Calu3 (cell line): Measurements from ENCODE around the gene IRF2BP2. TPM values are rescaled to one million over a fixed set of nuclear protein-coding genes. Genes with fewer than 3 reads are reported as not detected.

Experiments used
- BruUV-seq: library from RNA; stranded (reverse); fragments of 400-500 nt; replicated peaks from 2 replicates; lab custom pipeline; 2021; lab: Mats Ljungman, UMichigan
- CTCF ChIA-PET: fragments of 300-600 bp; sonication (Branson Sonifier 250); formaldehyde crosslinking; loops from one replicate; lab custom pipeline; 2022; ENCODE audit warnings: antibody characterized with exemption; lab: Charles Lee
- DNase-seq: peaks from one replicate; pipeline ENCODE4 v3.0.0; 2022
- H3K27ac Mint-ChIP-seq: one replicate; pipeline ENCODE4 v1.8.0; 2022; ENCODE audit warnings: mixed read lengths; ENCODE audit not compliant: unreplicated experiment
- H3K27me3 Mint-ChIP-seq: one replicate; pipeline ENCODE4 v1.8.0; 2022; ENCODE audit warnings: mixed read lengths; ENCODE audit not compliant: unreplicated experiment
- H3K36me3 Mint-ChIP-seq: one replicate; pipeline ENCODE4 v1.8.0; 2022; ENCODE audit warnings: mild to moderate bottlenecking, moderate library complexity, mixed read lengths; ENCODE audit not compliant: insufficient read depth, unreplicated experiment
- H3K4me1 Mint-ChIP-seq: one replicate; pipeline ENCODE4 v1.8.0; 2022; ENCODE audit warnings: mild to moderate bottlenecking, low read depth, mixed read lengths; ENCODE audit not compliant: unreplicated experiment
- H3K4me3 Mint-ChIP-seq: one replicate; pipeline ENCODE4 v1.8.0; 2022; ENCODE audit warnings: mild to moderate bottlenecking, low read depth, moderate library complexity, mixed read lengths; ENCODE audit not compliant: unreplicated experiment
- H3K9me3 Mint-ChIP-seq: one replicate; pipeline ENCODE4 v1.8.0; 2022; ENCODE audit warnings: low read depth, mixed read lengths; ENCODE audit not compliant: unreplicated experiment
- intact Hi-C: fragments of 100-400 bp; cut with micrococcal nuclease; formaldehyde crosslinking; loops from one replicate; pipeline ENCODE4 v1.10.0; 2022; ENCODE audit not compliant: unreplicated experiment
- total RNA-seq: library from RNA; stranded (reverse); gene quantifications from 2 replicates; pipeline ENCODE4 v1.2.3, GENCODE V29; 2022
- TF ChIP-seq, protein P1 (sequence below): fragments of 200-600 bp; IDR thresholded peaks from one replicate; pipeline ENCODE4 v1.8.0; 2022; ENCODE audit warnings: antibody characterized with exemption; ENCODE audit not compliant: unreplicated experiment

The IRF2BP2 gene
- total RNA-seq, 1 experiment from 2014 or later, result 192 TPM

GRCh38 chr1:234607109-234608024 lies 2.6 kb downstream of the IRF2BP2 start:
- intact Hi-C loops, result no loop called here
- TSS peak; percentile 30 for BruUV-seq
- peak; percentile 51 for DNase-seq
- TF ChIP-seq, protein P1, sequence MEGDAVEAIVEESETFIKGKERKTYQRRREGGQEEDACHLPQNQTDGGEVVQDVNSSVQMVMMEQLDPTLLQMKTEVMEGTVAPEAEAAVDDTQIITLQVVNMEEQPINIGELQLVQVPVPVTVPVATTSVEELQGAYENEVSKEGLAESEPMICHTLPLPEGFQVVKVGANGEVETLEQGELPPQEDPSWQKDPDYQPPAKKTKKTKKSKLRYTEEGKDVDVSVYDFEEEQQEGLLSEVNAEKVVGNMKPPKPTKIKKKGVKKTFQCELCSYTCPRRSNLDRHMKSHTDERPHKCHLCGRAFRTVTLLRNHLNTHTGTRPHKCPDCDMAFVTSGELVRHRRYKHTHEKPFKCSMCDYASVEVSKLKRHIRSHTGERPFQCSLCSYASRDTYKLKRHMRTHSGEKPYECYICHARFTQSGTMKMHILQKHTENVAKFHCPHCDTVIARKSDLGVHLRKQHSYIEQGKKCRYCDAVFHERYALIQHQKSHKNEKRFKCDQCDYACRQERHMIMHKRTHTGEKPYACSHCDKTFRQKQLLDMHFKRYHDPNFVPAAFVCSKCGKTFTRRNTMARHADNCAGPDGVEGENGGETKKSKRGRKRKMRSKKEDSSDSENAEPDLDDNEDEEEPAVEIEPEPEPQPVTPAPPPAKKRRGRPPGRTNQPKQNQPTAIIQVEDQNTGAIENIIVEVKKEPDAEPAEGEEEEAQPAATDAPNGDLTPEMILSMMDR, result no peak
- CTCF ChIA-PET, result interaction anchor here (1.2 kb wide), 1 partner anchor 486 kb away, joined by 4 read pairs; no protein-coding TSS in a partner anchor
- no peaks in the 10 kb centered on the region for H3K9me3 Mint-ChIP-seq
- H3K27me3 Mint-ChIP-seq, result no peaks in the 10 kb centered on the region
- H3K4me3 Mint-ChIP-seq, result peak overlapping the region; percentile 89
- H3K27ac Mint-ChIP-seq, result peak overlapping the region; percentile 96
- H3K36me3 Mint-ChIP-seq, result peaks cover 96% of the 10 kb centered on the region
- peaks cover 55% of the 10 kb centered on the region for H3K4me1 Mint-ChIP-seq

DNA sequence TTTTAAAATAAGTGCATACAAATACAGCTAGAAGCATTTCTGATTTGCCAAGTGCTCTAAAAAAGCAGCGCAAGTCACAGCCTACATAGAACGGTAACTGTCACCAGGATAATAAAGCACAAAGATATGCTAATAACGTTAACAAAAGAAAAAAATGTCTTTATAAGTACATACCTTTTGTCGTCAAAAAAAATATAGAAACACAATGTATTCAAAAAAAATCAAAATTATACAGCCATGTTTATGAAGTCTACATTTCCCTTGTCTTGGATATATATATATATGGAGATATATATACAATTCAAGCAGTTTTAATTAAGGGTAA lies 3.2 kb downstream of the IRF2BP2 start:
- CTCF ChIA-PET, result interaction anchor here (0.6 to 1.2 kb wide), 2 partner anchors 112 to 486 kb away, joined by 4 read pairs; no protein-coding TSS in a partner anchor

GRCh38 chr1:234605983-234606783 lies 3.8 kb downstream of the IRF2BP2 start:
- H3K4me1 Mint-ChIP-seq, result peaks cover 55% of the 10 kb centered on the region
- intact Hi-C loops, result no loop called here
- peaks cover 96% of the 10 kb centered on the region for H3K36me3 Mint-ChIP-seq
- peak; percentile 58 for DNase-seq
- peak overlapping the region; percentile 89 for H3K4me3 Mint-ChIP-seq
- no TSS peak for BruUV-seq
- TF ChIP-seq, protein P1, result no peak
- no peaks in the 10 kb centered on the region for H3K9me3 Mint-ChIP-seq
- H3K27me3 Mint-ChIP-seq, result no peaks in the 10 kb centered on the region
- CTCF ChIA-PET, result interaction anchor here (0.6 to 1.2 kb wide), 2 partner anchors 112 to 487 kb away, joined by 4 read pairs; no protein-coding TSS in a partner anchor
- peak overlapping the region; percentile 96 for H3K27ac Mint-ChIP-seq

More for the DNA sequence above, 3.2 kb downstream of the IRF2BP2 start:
- Mint-ChIP-seq H3K4me1 (peaks cover 55% of the 10 kb centered on the region), H3K36me3 (peaks cover 96% of the 10 kb centered on the region), H3K27ac (peak overlapping the region; percentile 96), H3K4me3 (peak overlapping the region; percentile 89), H3K27me3 (no peaks in the 10 kb centered on the region), H3K9me3 (no peaks in the 10 kb centered on the region)
- TF ChIP-seq, protein P1, result no peak
- DNase-seq, result no peak
- intact Hi-C loops, result no loop called here
- no TSS peak for BruUV-seq

DNA sequence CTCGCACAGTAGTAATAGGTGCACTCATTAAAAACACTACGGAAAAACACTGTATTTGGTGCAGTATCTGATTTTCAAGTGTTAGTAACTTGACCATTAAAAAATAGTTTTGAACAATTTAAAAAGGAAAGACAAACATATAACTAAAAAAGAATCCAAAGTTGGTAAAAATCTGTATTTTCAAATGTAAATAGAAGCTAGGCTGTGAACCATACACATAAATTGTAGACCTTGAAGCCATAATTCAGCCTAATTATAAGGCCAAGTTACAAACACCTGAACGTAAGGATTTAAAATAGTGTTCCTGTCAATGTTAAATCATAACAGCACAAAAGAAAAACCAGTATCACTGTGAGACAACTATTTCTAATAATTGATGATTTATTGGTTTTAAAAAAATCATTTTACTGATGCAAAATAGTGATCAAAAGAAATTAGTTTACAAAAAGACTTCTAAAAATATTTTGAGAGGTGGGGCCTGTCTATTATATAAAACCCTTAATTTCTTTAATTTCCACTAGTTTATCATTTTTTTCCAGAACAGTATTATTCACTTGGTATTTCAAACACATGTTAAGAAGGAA lies 4.5 kb downstream of the IRF2BP2 start:
- Mint-ChIP-seq H3K36me3 (peaks cover 96% of the 10 kb centered on the region), H3K27ac (peak overlapping the region; percentile 96), H3K27me3 (no peaks in the 10 kb centered on the region), H3K4me1 (peaks cover 56% of the 10 kb centered on the region), H3K4me3 (peak overlapping the region; percentile 89), H3K9me3 (no peaks in the 10 kb centered on the region)
- intact Hi-C loops, result no loop called here
- no peak for DNase-seq
- CTCF ChIA-PET, result interaction anchor here (0.6 to 1.4 kb wide), 6 partner anchors 26 to 488 kb away, joined by 3 to 7 read pairs (median 4); no protein-coding TSS in a partner anchor
- BruUV-seq, result no TSS peak
- TF ChIP-seq, protein P1, result no peak
